Ishikawa (cell line): ENCODE results near the gene FGGY.

Experiments
- CREB1 ChIP-seq: IDR thresholded peaks from 2 replicates; pipeline ENCODE4 v1.6.1; 2012; ENCODE audit warnings: low read depth
- EGR1 ChIP-seq: IDR thresholded peaks from 2 replicates; pipeline ENCODE4 v1.6.1; 2012
- EP300 ChIP-seq: IDR thresholded peaks from 2 replicates; pipeline ENCODE4 v1.6.1; 2012; ENCODE audit warnings: borderline replicate concordance
- FOXM1 ChIP-seq: IDR thresholded peaks from 2 replicates; pipeline ENCODE4 v1.6.1; 2012; ENCODE audit warnings: low read depth, borderline replicate concordance
- RAD21 ChIP-seq: IDR thresholded peaks from 2 replicates; pipeline ENCODE4 v1.6.1; 2012; ENCODE audit warnings: low read depth
- TCF12 ChIP-seq: IDR thresholded peaks from 2 replicates; pipeline ENCODE4 v1.6.1; 2012; ENCODE audit warnings: low read depth
- USF1 ChIP-seq: IDR thresholded peaks from 2 replicates; pipeline ENCODE4 v1.6.1; 2012
- YY1 ChIP-seq: IDR thresholded peaks from 2 replicates; pipeline ENCODE4 v1.6.1; 2012; ENCODE audit warnings: low read depth
- ZBTB7A ChIP-seq: IDR thresholded peaks from 2 replicates; pipeline ENCODE4 v1.6.1; 2012; ENCODE audit warnings: low read depth
- TF ChIP-seq, protein P1 (sequence below): IDR thresholded peaks from 2 replicates; pipeline ENCODE4 v1.6.1; 2012; ENCODE audit warnings: low read depth, mild to moderate bottlenecking

- TF ChIP-seq YY1 (no peak), EGR1 (no peak), ZBTB7A (no peak), RAD21 (no peak), TCF12 (no peak), USF1 (no peak), FOXM1 (no peak), EP300 (no peak), CREB1 (no peak)
- TF ChIP-seq, protein P1, sequence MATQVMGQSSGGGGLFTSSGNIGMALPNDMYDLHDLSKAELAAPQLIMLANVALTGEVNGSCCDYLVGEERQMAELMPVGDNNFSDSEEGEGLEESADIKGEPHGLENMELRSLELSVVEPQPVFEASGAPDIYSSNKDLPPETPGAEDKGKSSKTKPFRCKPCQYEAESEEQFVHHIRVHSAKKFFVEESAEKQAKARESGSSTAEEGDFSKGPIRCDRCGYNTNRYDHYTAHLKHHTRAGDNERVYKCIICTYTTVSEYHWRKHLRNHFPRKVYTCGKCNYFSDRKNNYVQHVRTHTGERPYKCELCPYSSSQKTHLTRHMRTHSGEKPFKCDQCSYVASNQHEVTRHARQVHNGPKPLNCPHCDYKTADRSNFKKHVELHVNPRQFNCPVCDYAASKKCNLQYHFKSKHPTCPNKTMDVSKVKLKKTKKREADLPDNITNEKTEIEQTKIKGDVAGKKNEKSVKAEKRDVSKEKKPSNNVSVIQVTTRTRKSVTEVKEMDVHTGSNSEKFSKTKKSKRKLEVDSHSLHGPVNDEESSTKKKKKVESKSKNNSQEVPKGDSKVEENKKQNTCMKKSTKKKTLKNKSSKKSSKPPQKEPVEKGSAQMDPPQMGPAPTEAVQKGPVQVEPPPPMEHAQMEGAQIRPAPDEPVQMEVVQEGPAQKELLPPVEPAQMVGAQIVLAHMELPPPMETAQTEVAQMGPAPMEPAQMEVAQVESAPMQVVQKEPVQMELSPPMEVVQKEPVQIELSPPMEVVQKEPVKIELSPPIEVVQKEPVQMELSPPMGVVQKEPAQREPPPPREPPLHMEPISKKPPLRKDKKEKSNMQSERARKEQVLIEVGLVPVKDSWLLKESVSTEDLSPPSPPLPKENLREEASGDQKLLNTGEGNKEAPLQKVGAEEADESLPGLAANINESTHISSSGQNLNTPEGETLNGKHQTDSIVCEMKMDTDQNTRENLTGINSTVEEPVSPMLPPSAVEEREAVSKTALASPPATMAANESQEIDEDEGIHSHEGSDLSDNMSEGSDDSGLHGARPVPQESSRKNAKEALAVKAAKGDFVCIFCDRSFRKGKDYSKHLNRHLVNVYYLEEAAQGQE = no peak
These were observed 400.4 kb downstream of the FGGY start for GRCh38 chr1:59697150-59697800.
